Naive thymus-derived CD8-positive, alpha-beta T cell (primary cell): Measurements from ENCODE around the gene LAMTOR4. TPM values are rescaled to one million over a fixed set of nuclear protein-coding genes. Genes with fewer than 3 reads are reported as not detected.
"Not testable (repeated sequence)": the region's sequence is repeated elsewhere in the genome, so short reads cannot be mapped to it uniquely, and the experiment has no call there.

ENCODE experiments used
- ATAC-seq, 2 donors: fragments of 150-1000 bp; cut with Tn5 transposase in 1 of 2; sonication (Bioruptor Pico), chemical (Tn5 transposase) in 1 of 2; 1 replicate in 1 of 2; 2 replicates in 1 of 2; pipeline ENCODE4 v1.10.0; 2021; ENCODE audit warnings: mild to moderate bottlenecking in 2 of 2, moderate library complexity in 2 of 2
- POLR2A ChIA-PET: fragments of 350-600 bp; sonication (Branson Sonifier 250); formaldehyde crosslinking; loops from one replicate; lab custom pipeline; 2021; ENCODE audit warnings: antibody characterized with exemption; lab: Charles Lee
- DNase-seq, 10 donors: peaks; one replicate each; pipeline versions ENCODE4 v3.0.0 to v3.0.0-alpha.2; 2020 to 2022
- H3K27ac Mint-ChIP-seq, 10 donors: one replicate each; pipeline ENCODE4 v1.8.0; 2020 to 2022; ENCODE audit warnings: mild to moderate bottlenecking in 10 of 10, mixed read lengths in 10 of 10, moderate library complexity in 4 of 10, inconsistent platforms in 1 of 10
- H3K27me3 Mint-ChIP-seq, 5 donors: one replicate each; pipeline ENCODE4 v1.8.0; 2021 to 2022; ENCODE audit warnings: mixed read lengths in 5 of 5
- H3K36me3 Mint-ChIP-seq, 3 donors: one replicate each; pipeline ENCODE4 v1.8.0; 2020 to 2022; ENCODE audit warnings: mixed read lengths in 3 of 3, mild to moderate bottlenecking in 2 of 3, inconsistent platforms in 1 of 3
- H3K4me1 Mint-ChIP-seq, 4 donors: one replicate each; pipeline ENCODE4 v1.8.0; 2021 to 2022; ENCODE audit warnings: mixed read lengths in 4 of 4
- H3K4me3 Mint-ChIP-seq, 10 donors: one replicate each; pipeline ENCODE4 v1.8.0; 2020 to 2022; ENCODE audit warnings: mild to moderate bottlenecking in 10 of 10, mixed read lengths in 10 of 10, moderate library complexity in 6 of 10, inconsistent platforms in 1 of 10
- H3K9me3 Mint-ChIP-seq, 9 donors: one replicate each; pipeline ENCODE4 v1.8.0; 2020 to 2022; ENCODE audit warnings: mixed read lengths in 9 of 9, mild to moderate bottlenecking in 3 of 9, inconsistent platforms in 1 of 9, moderate library complexity in 1 of 9
- polyA plus RNA-seq, 3 donors: library from polyadenylated mRNA; unstranded; fragments of 300-500 nt; fragmentation: Illumina TruSeq; gene quantifications; one replicate each; pipeline ENCODE4 v1.2.3, GENCODE V29; 2021
- total RNA-seq, 8 experiments: library from RNA in 2 of 8; stranded (reverse) in 2 of 8; gene quantifications; one replicate each; pipeline ENCODE4 v1.2.3 and lab custom pipeline; 2021 to 2026

Gene LAMTOR4
- total and polyA plus RNA-seq, 5 experiments from 2014 or later: 170 to 435 (median 403) TPM

- ATAC-seq (no peak), DNase-seq (no peak)
- peaks cover 0 to 2% (median 0%) of the 10 kb centered on the region in 5 donors for H3K27me3 Mint-ChIP-seq
- peaks cover 0 to 3% (median 0%) of the 10 kb centered on the region in 9 donors for H3K9me3 Mint-ChIP-seq
- POLR2A ChIA-PET: interaction anchor here (0.7 to 9.3 kb wide), 3 partner anchors 11 to 25 kb away, joined by 3 to 187 read pairs (median 53); partner anchors contain the start of genes GAL3ST4, LAMTOR4 and TRAPPC14
- H3K27ac Mint-ChIP-seq: peak overlapping the region in 8 of 10 donors; percentile 2 to 80 (median 65)
- H3K4me1 Mint-ChIP-seq: peaks cover 25 to 56% (median 42%) of the 10 kb centered on the region in 4 donors
- peak overlapping the region in 9 of 10 donors; percentile 6 to 74 (median 49) for H3K4me3 Mint-ChIP-seq
- peaks cover 0 to 2% (median 0%) of the 10 kb centered on the region in 3 donors for H3K36me3 Mint-ChIP-seq
Observed at GRCh38 chr7:100175296-100175935, 26.7 kb downstream of the LAMTOR4 start.

- DNase-seq (no peak), ATAC-seq (no peak)
- H3K4me3 Mint-ChIP-seq: peak overlapping the region; percentile 64 to 83 (median 80)
- POLR2A ChIA-PET: interaction anchor here (0.6 to 9.3 kb wide), 14 partner anchors 10 to 340 kb away, joined by 3 to 187 read pairs (median 4); partner anchors contain the start of genes GAL3ST4, LAMTOR4, MBLAC1 and MEPCE
- peaks cover 0 to 2% (median 0%) of the 10 kb centered on the region in 3 donors for H3K36me3 Mint-ChIP-seq
- H3K27ac Mint-ChIP-seq: peak overlapping the region in 9 of 10 donors; percentile 61 to 91 (median 81)
- peaks cover 0 to 7% (median 0%) of the 10 kb centered on the region in 9 donors for H3K9me3 Mint-ChIP-seq
- H3K27me3 Mint-ChIP-seq: no peaks in the 10 kb centered on the region
- H3K4me1 Mint-ChIP-seq: peaks cover 24 to 58% (median 45%) of the 10 kb centered on the region in 4 donors
Observed at GRCh38 chr7:100176096-100177044, 27.7 kb downstream of the LAMTOR4 start.

- POLR2A ChIA-PET: interaction anchor here (0.6 to 9.3 kb wide), 14 partner anchors 9 to 339 kb away, joined by 3 to 187 read pairs (median 4); partner anchors contain the start of genes GAL3ST4, LAMTOR4, MBLAC1 and MEPCE
- Mint-ChIP-seq H3K4me1 (peaks cover 27 to 62% (median 51%) of the 10 kb centered on the region in 4 donors), H3K27me3 (no peaks in the 10 kb centered on the region), H3K9me3 (peaks cover 0 to 7% (median 0%) of the 10 kb centered on the region in 9 donors), H3K27ac (peak within 1 kb of the TSS; percentile 22 to 91 (median 81)), H3K36me3 (peaks cover 0 to 2% (median 0%) of the 10 kb centered on the region in 3 donors), H3K4me3 (peak within 1 kb of the TSS; percentile 64 to 83 (median 80))
- DNase-seq: peak; percentile 94 to 99 (median 98)
- peak; percentile 87 to 88 for ATAC-seq
Observed at GRCh38 chr7:100177045-100178001, 28.6 kb downstream of the LAMTOR4 start, which contains the start of the genes GPC2 and STAG3. GPC2 (minus strand) TSS chr7:100177381; CDS start chr7:100177199, 182 bp downstream. STAG3 (plus strand) TSS chr7:100177918; CDS start chr7:100180557, 2,639 bp downstream.

- not testable (repeated sequence) for H3K27me3 Mint-ChIP-seq, ATAC-seq, H3K36me3 Mint-ChIP-seq, DNase-seq, H3K9me3 Mint-ChIP-seq
- POLR2A ChIA-PET: interaction anchor here (0.7 to 9.3 kb wide), 8 partner anchors 8 to 249 kb away, joined by 3 to 187 read pairs (median 9); partner anchors contain the start of genes GAL3ST4, LAMTOR4, MEPCE and PVRIG
- H3K27ac Mint-ChIP-seq: peak overlapping the region in 7 of 10 donors; percentile 22 to 94 (median 83)
- H3K4me3 Mint-ChIP-seq: peak overlapping the region in 5 of 10 donors; percentile 17 to 74 (median 45)
- H3K4me1 Mint-ChIP-seq: peaks cover 20 to 54% (median 48%) of the 10 kb centered on the region in 4 donors
Observed at GRCh38 chr7:100180084-100180483, 31.4 kb downstream of the LAMTOR4 start.

GRCh38 chr7:100182616-100183015 lies 33.9 kb downstream of the LAMTOR4 start:
- not testable (repeated sequence) for H3K9me3 Mint-ChIP-seq, H3K36me3 Mint-ChIP-seq, H3K27me3 Mint-ChIP-seq, DNase-seq, ATAC-seq
- H3K4me3 Mint-ChIP-seq: peak overlapping the region in 3 of 10 donors; percentile 14 to 63 (median 22)
- H3K4me1 Mint-ChIP-seq: peaks cover 11 to 37% (median 30%) of the 10 kb centered on the region in 4 donors
- H3K27ac Mint-ChIP-seq: peak overlapping the region in 7 of 10 donors; percentile 4 to 94 (median 62)
- POLR2A ChIA-PET: interaction anchor here (3.1 to 9.3 kb wide), 4 partner anchors 11 to 38 kb away, joined by 12 to 187 read pairs (median 38); partner anchors contain the start of genes GAL3ST4, LAMTOR4, PVRIG and TRAPPC14

- H3K4me3 Mint-ChIP-seq: not testable (repeated sequence)
Observed at GRCh38 chr7:100183090-100183489, 34.4 kb downstream of the LAMTOR4 start.

GRCh38 chr7:100185726-100186125 lies 37.0 kb downstream of the LAMTOR4 start:
- no peak for DNase-seq
- H3K27me3 Mint-ChIP-seq: no peaks in the 10 kb centered on the region
- H3K27ac Mint-ChIP-seq: peak overlapping the region in 1 of 10 donors; percentile 53
- peaks cover 0 to 2% (median 0%) of the 10 kb centered on the region in 9 donors for H3K9me3 Mint-ChIP-seq
- ATAC-seq: no peak
- H3K36me3 Mint-ChIP-seq: no peaks in the 10 kb centered on the region
- POLR2A ChIA-PET: interaction anchor here (1.0 to 2.0 kb wide), 4 partner anchors 9 to 35 kb away, joined by 3 to 5 read pairs (median 4); partner anchors contain the start of genes GPC2 and STAG3
- H3K4me3 Mint-ChIP-seq: no peak overlapping the region
- peaks cover 8 to 36% (median 32%) of the 10 kb centered on the region in 4 donors for H3K4me1 Mint-ChIP-seq

More at GRCh38 chr7:100183090-100183489, 34.4 kb downstream of the LAMTOR4 start:
- H3K27me3 Mint-ChIP-seq, DNase-seq, H3K36me3 Mint-ChIP-seq, ATAC-seq, H3K9me3 Mint-ChIP-seq: not testable (repeated sequence)
- H3K27ac Mint-ChIP-seq: peak overlapping the region in 3 of 10 donors; percentile 4 to 83 (median 37)
- POLR2A ChIA-PET: interaction anchor here (9.0 to 9.3 kb wide), 2 partner anchors 22 to 33 kb away, joined by 53 to 187 read pairs; partner anchors contain the start of genes GAL3ST4, LAMTOR4 and TRAPPC14
- H3K4me1 Mint-ChIP-seq: peaks cover 11 to 34% (median 28%) of the 10 kb centered on the region in 4 donors

DNA sequence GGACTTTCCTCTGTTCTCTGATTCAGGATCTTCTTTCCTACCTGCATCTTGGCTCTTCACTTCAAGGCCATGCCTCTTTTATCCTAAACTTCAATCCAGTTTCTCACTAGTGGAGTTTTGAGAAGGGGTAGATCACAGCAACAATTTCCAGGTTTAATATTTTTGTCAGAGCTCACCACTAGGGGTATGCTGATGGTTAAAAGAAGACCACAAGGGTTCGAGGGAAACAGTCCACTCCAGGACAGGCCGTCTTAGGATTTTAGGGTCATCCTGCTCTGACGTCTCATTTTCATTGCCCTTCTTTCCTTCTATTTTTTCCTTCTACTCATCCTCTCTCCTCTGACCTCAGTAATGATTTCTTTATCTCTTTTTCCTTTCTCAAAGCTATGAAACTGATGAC lies 40.3 kb downstream of the LAMTOR4 start:
- DNase-seq (no peak), ATAC-seq (no peak)
- Mint-ChIP-seq H3K27me3 (no peaks in the 10 kb centered on the region), H3K27ac (peak overlapping the region in 1 of 10 donors; percentile 57), H3K4me1 (peaks cover 9 to 43% (median 34%) of the 10 kb centered on the region in 4 donors), H3K4me3 (no peak overlapping the region), H3K9me3 (no peaks in the 10 kb centered on the region), H3K36me3 (no peaks in the 10 kb centered on the region)
- POLR2A ChIA-PET: interaction anchor here (1.3 to 2.5 kb wide), 3 partner anchors 18 to 40 kb away, joined by 3 to 10 read pairs (median 6); partner anchors contain the start of gene LAMTOR4

- Mint-ChIP-seq H3K4me3 (no peak overlapping the region), H3K27ac (peak overlapping the region in 9 of 10 donors; percentile 14 to 88 (median 65)), H3K4me1 (peaks cover 9 to 55% (median 41%) of the 10 kb centered on the region in 4 donors), H3K9me3 (no peaks in the 10 kb centered on the region), H3K36me3 (no peaks in the 10 kb centered on the region), H3K27me3 (no peaks in the 10 kb centered on the region)
- peak; percentile 83 to 93 for ATAC-seq
- POLR2A ChIA-PET: interaction anchor here (0.5 to 2.5 kb wide), 13 partner anchors 9 to 154 kb away, joined by 3 to 10 read pairs (median 4); partner anchors contain the start of genes GPC2, LAMTOR4, PVRIG and STAG3
- peak in 4 of 10 donors; percentile 25 to 68 (median 61) for DNase-seq
Observed at GRCh38 chr7:100190048-100190711, 41.5 kb downstream of the LAMTOR4 start.

GRCh38 chr7:100191775-100192174 lies 43.1 kb downstream of the LAMTOR4 start:
- ATAC-seq (no peak), DNase-seq (no peak)
- no peaks in the 10 kb centered on the region for H3K36me3 Mint-ChIP-seq
- peak overlapping the region in 9 of 10 donors; percentile 21 to 88 (median 68) for H3K27ac Mint-ChIP-seq
- POLR2A ChIA-PET: interaction anchor here (0.8 kb wide), 1 partner anchor 43 kb away, joined by 4 read pairs; the partner anchor contains the start of gene LAMTOR4
- peak overlapping the region in 5 of 10 donors; percentile 5 to 45 (median 26) for H3K4me3 Mint-ChIP-seq
- no peaks in the 10 kb centered on the region for H3K27me3 Mint-ChIP-seq
- peaks cover 9 to 63% (median 44%) of the 10 kb centered on the region in 4 donors for H3K4me1 Mint-ChIP-seq
- no peaks in the 10 kb centered on the region for H3K9me3 Mint-ChIP-seq
